ENCODE results near the gene MX1.

The MX1 gene

GRCh38 chr21:41466024-41466820, 40.2 kb downstream of the MX1 start:
- no peak for DNase-seq

- no peak for DNase-seq
Observed at GRCh38 chr21:41470054-41470453, 44.0 kb downstream of the MX1 start.

- DNase-seq: no peak
Observed at GRCh38 chr21:41472753-41473548, 46.9 kb downstream of the MX1 start.

GRCh38 chr21:41475714-41476420, 49.8 kb downstream of the MX1 start:
- DNase-seq: no peak

- no peak for DNase-seq
Observed at GRCh38 chr21:41477641-41478318, 51.7 kb downstream of the MX1 start.

GRCh38 chr21:41478319-41479177, 52.5 kb downstream of the MX1 start:
- no peak for DNase-seq

GRCh38 chr21:41479686-41480085, 53.6 kb downstream of the MX1 start:
- no peak for DNase-seq

- DNase-seq: no peak
Observed at GRCh38 chr21:41480086-41480690, 54.1 kb downstream of the MX1 start.

GRCh38 chr21:41481191-41481590, 55.2 kb downstream of the MX1 start:
- DNase-seq: no peak

GRCh38 chr21:41482301-41482700, 56.3 kb downstream of the MX1 start:
- no peak for DNase-seq

- no peak for DNase-seq
Observed at GRCh38 chr21:41482980-41483379, 56.9 kb downstream of the MX1 start.

- DNase-seq: no peak
Observed at GRCh38 chr21:41483415-41483814, 57.4 kb downstream of the MX1 start.

- DNase-seq: no peak
Observed at GRCh38 chr21:41483973-41484372, 57.9 kb downstream of the MX1 start.

GRCh38 chr21:41487082-41487481, 61.0 kb downstream of the MX1 start:
- DNase-seq: no peak

- DNase-seq: no peak
Observed at GRCh38 chr21:41488080-41488479, 62.0 kb downstream of the MX1 start.

- DNase-seq: no peak
Observed at GRCh38 chr21:41489329-41489728, 63.3 kb downstream of the MX1 start.

GRCh38 chr21:41490330-41490729, 64.3 kb downstream of the MX1 start:
- no peak for DNase-seq

- DNase-seq: no peak
Observed at GRCh38 chr21:41491412-41491811, 65.4 kb downstream of the MX1 start.

GRCh38 chr21:41494242-41494641, 68.2 kb downstream of the MX1 start:
- DNase-seq: no peak

GRCh38 chr21:41497008-41497407, 71.0 kb downstream of the MX1 start:
- DNase-seq: no peak

- no peak for DNase-seq
Observed at GRCh38 chr21:41497788-41498187, 71.7 kb downstream of the MX1 start.

GRCh38 chr21:41499920-41500319, 73.9 kb downstream of the MX1 start:
- no peak for DNase-seq

All from SHP77 treated with DMSO at 0.1 percent for 48 hours (cell line).